ENCODE measurements around the gene CLIC4.

GRCh38 chr1:24853649-24854048 is 108.4 kb downstream of the CLIC4 start:
- no peak for TF ChIP-seq CTCF (IDR thresholded peaks at IDR 0.05; ENCODE audit: low read depth, low read length)
- TF ChIP-seq POLR2A (IDR thresholded peaks at IDR 0.05; ENCODE audit: extremely low read depth, insufficient read length) = no peak

All from NB4 (cell line).